HG03064 (cell line): ENCODE data around the gene LIN54.
"Not testable (repeated sequence)": the region's sequence is repeated elsewhere in the genome, so short reads cannot be mapped to it uniquely, and the experiment has no call there.

ENCODE experiments used
- ATAC-seq: cut with Tn5 transposase; IDR thresholded peaks from one replicate; pipeline ENCODE4 v1.9.1; 2021; ENCODE audit warnings: low read depth; ENCODE audit not compliant: unreplicated experiment

The LIN54 gene

GRCh38 chr4:83012687-83013419 is 2.2 kb upstream of the LIN54 start:
- peak; percentile 72 for ATAC-seq

- peak; percentile 11 for ATAC-seq
Measured at GRCh38 chr4:83012200-83012686, 1.6 kb upstream of the LIN54 start.

GRCh38 chr4:83011689-83012199 is 1.1 kb upstream of the LIN54 start:
- no peak for ATAC-seq

DNA sequence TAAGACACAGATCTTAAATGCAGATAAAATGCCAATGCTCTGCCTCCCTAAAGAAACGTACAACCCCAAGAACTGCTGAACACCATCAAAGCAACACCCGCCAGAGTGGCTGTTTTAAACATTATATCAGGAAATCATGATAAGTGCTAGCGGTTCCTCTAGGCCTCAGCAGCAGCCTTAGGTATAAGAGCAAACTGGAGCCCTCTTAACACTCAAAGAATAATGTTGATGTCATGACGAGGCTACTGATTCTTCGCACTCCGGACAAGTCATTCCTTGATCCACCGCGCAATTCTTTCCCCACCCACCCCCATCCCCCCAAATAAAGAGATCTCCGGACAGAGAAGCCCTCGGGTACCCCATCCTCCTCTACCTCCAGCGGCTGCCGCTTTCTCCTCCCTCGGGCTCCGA is 507 bp downstream of the LIN54 start:
- no peak for ATAC-seq

GRCh38 chr4:83009529-83009928 is 1.1 kb downstream of the LIN54 start:
- no peak for ATAC-seq

DNA sequence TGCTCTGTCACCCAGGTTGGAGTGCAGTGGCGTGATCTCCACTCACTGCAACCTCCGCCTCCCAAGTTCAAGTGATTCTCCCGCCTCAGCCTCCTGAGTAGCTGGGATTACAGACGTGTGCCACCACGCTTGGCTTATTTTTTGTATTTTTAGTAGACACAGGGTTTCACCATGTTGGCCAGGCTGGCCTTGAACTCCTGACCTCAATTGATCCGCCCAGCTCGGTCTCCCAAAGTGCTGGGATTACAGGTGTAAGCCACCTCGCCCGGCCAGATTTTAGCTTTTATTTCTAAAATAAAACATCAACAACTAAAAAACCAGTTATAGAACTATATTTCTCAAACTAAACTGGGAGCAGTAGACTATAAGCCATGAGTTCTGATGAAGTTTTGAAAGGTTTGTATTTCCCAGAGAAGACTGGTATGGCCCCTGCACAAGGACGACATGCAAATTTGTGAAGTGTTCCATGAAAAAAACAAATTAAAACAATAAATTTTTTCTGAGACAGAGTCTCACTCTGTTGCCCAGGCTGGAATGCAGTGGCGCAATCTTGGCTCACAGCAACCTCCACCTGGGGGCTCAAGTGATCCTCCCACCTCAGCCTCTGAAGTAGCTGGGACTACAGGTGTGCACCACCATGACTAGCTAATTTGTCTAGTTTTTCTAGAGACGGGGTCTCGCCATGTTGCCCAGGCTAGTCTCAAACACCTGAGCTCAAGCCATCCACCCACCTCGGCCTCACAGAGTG is 7.4 kb downstream of the LIN54 start:
- ATAC-seq: not testable (repeated sequence)

DNA sequence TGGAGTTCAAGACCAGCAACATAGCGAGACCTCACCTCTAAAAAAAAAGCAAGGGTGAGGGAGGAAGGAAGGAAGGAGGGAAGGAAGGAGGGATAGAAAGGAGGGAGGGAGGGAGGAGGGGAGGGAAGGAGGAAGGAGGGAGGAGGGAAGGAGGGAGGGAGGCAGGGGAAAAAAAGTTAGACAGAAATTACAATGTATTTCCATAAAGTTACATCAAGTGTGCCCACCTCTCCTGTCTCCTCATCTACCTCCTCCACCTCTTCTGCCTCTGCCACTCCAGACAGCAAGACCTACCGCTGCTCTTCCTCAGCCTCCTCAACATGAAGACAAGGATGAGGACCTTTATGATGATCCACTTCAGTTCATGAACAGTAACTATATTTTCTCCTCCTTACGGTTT is 8.3 kb downstream of the LIN54 start:
- no peak for ATAC-seq

DNA sequence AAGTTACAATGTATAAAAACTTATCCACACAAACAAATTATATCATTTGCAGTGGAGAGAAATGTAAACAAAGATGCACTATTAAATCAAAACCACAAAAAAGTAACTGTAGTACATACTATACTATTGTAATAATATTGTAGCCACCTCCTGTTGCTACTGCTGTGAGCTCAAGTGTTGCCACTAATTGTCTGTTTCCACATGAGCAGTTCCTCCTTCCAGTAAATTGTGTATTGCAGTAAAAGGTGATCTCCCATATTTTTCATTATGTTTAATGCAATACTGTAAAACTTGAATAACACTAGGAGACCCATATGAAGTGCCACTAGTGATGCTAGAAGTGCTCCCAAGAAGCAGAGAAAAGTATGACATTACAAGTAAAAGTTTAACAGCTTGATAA is 11.7 kb downstream of the LIN54 start:
- ATAC-seq: no peak

- ATAC-seq: no peak
Measured at GRCh38 chr4:82994834-82995233, 15.8 kb downstream of the LIN54 start.

DNA sequence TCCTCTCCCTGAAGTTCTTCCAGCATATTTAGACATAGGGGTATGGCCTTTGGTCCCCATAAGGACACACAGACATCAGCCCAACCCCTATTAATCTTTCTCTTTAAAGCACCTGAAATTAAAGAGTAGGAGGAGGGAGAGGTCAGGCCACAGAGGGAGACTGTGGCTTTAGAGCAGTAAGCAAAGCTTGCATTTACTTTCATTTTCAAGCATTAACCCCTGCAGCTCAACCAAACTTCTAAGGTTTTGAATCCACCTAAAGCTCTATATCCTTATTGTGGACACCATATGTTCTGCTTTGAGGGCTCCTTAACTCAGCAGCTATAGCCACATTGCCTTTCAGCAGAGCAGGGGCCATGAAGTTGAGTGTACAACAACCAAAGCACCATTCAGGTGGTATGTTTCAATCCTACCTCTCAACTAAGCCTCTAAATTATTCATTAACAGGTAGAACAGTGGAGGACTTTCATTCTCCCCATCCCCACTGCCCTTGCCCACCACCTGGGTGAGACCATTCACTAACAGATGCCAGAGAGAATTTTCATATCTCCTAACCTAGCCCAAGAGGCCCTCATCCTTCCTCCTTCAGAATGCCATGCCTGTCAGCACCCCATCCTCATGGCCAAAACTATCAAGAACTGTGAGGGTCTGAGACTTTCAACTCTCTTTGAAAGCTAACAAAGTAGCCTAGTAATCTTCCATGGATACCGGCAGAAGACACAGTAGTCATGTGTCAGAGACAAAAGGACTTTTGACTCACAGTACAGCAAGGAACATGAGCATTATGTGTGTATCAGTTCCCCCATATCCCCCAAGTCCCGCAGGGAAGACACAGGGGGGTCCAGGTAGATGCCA is 20.8 kb downstream of the LIN54 start:
- peak; percentile 90 for ATAC-seq

DNA sequence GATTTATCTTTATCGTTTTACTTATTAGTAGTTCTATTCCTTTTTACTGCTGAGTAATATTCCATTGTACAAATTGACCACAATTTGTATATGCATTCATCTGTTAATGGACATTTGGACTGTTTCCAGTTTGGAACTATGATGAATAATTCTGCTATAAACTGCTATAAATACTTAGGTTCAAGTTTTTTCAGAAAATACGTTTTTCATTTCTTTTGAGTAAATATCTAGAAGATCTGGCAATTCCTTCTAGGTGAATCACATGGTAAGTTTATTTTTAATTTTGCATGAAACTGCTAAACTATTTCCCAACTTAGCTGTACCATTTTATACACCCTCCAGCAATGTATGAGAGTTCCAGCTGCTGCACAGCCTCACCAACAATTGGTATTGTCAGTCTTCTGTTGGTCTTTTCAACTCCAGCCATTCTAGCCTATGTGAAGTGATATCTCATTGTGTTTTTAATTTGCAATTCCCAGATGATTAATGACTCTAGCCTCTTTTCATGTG is 22.2 kb downstream of the LIN54 start:
- no peak for ATAC-seq

DNA sequence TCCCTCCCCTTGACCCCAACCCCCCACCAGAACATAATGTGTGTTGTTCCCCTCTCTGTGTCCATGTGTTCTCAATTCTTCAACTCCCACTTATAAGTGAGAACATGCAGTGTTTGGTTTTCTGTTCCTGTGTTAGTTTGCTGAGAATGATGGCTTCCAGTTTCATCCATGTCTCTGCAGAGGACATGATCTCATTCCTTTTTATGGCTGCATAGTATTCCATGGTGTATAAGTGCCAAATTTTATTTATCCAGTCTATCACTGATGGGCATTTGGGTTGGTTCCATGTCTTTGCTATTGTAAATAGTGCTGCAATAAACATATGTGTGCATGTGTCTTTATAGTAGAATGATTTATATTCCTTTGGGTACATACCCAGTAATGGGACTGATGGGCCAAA is 23.1 kb downstream of the LIN54 start:
- ATAC-seq: not testable (repeated sequence)

GRCh38 chr4:82984459-82984858 is 26.2 kb downstream of the LIN54 start:
- no peak for ATAC-seq

DNA sequence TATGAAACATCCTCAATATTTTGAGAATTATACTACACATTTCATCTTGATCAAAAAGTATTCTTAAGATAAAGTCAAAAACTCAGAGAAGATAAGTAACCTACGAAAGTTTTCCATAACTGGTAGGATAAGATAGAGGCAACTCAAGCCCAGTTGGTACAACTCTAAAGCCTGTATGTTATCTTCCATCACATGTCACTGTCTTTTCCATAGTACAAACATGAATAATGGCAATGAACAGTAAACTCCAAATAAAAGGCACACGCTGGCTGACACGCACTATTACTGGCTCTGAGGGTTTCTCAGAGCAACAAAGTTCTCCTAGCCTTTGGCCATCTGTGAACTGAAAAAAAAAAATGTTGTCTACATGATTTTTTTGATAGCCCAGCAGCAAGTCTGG is 27.2 kb downstream of the LIN54 start:
- ATAC-seq: no peak

GRCh38 chr4:82981138-82981537 is 29.5 kb downstream of the LIN54 start:
- ATAC-seq: no peak

- ATAC-seq: no peak
Measured at GRCh38 chr4:82975792-82976191, 34.8 kb downstream of the LIN54 start.

GRCh38 chr4:82969414-82969813 is 41.2 kb downstream of the LIN54 start:
- ATAC-seq: no peak

- ATAC-seq: no peak
Measured at GRCh38 chr4:82968972-82969371, 41.7 kb downstream of the LIN54 start.

GRCh38 chr4:82965763-82966162 is 44.9 kb downstream of the LIN54 start:
- no peak for ATAC-seq

GRCh38 chr4:82957045-82957444 is 53.6 kb downstream of the LIN54 start:
- ATAC-seq: no peak

DNA sequence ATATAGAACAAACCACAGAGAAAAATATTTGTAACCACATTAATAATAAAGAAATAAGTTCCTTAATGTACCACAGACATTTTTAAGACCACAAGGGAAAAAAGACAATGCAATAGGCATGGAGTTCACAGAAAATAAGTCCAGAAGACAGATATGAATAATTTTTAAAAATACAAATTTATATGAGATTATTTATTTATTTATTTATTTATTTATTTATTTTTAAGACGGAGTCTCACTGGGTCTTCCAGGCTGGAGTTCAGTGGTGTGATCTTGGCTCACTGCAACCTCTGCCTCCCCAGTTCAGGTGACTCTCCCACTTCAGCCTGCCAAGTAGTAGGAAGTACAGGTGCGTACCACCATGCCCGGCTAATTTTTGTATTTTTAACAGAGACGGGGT is 56.4 kb downstream of the LIN54 start:
- ATAC-seq: no peak
